Nephron progenitor cell (in vitro differentiated cells): Measurements from ENCODE around the gene RBM17.

Experiments used
- DNase-seq: peaks from one replicate; pipeline ENCODE4 v3.0.0; 2021
- H3K27ac Mint-ChIP-seq: 2 replicates; pipeline ENCODE4 v1.8.0; 2021; ENCODE audit warnings: mild to moderate bottlenecking, moderate library complexity, mixed read lengths
- H3K27me3 Mint-ChIP-seq: 2 replicates; pipeline ENCODE4 v1.8.0; 2021; ENCODE audit warnings: mild to moderate bottlenecking, low read depth, mixed read lengths; ENCODE audit not compliant: poor library complexity
- H3K36me3 Mint-ChIP-seq: 2 replicates; pipeline ENCODE4 v1.8.0; 2021; ENCODE audit warnings: low read depth, mixed read lengths
- H3K4me1 Mint-ChIP-seq: 2 replicates; pipeline ENCODE4 v1.8.0; 2021; ENCODE audit warnings: mixed read lengths
- H3K4me3 Mint-ChIP-seq: 2 replicates; pipeline ENCODE4 v1.8.0; 2021; ENCODE audit warnings: mild to moderate bottlenecking, moderate library complexity, mixed read lengths
- H3K9me3 Mint-ChIP-seq: 2 replicates; pipeline ENCODE4 v1.8.0; 2021; ENCODE audit warnings: mild to moderate bottlenecking, moderate library complexity, mixed read lengths
- CTCF ChIP-seq: fragments of 200-600 bp; sonication (generic); IDR thresholded peaks from 2 replicates; pipeline ENCODE4 v1.5.0; 2021; ENCODE audit warnings: antibody characterized with exemption

RBM17 gene

DNA sequence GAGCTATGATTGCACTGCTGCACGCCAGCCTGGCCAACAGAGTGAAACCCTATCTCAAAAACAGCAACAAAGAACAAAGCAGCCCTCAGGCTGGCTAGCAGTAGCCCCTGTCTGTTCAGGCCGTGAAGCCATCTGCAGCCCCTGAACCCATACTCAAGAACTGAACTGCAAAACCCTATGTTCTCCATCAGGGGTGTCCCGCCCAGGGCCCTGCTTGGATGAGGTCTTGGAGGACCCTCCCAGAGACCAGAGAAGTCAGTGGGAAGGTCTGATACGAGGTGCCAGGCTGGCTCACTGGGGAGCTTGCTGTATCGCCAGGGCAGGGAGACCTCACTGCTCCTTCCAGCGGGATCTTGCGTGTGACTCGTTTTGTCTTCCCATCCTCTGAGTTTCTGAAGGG is 39.3 kb downstream of the RBM17 start:
- no peak for DNase-seq

GRCh38 chr10:6128591-6129251 is 39.9 kb downstream of the RBM17 start:
- Mint-ChIP-seq H3K4me1 (peaks cover 53% of the 10 kb centered on the region), H3K4me3 (no peak overlapping the region), H3K36me3 (no peaks in the 10 kb centered on the region), H3K27me3 (peaks cover 20% of the 10 kb centered on the region), H3K27ac (no peak overlapping the region), H3K9me3 (no peaks in the 10 kb centered on the region)
- no peak for DNase-seq
- no peak for TF ChIP-seq CTCF

More for the DNA sequence above, 39.3 kb downstream of the RBM17 start:
- Mint-ChIP-seq H3K4me1 (peaks cover 48% of the 10 kb centered on the region), H3K36me3 (no peaks in the 10 kb centered on the region), H3K4me3 (no peak overlapping the region), H3K27me3 (peaks cover 16% of the 10 kb centered on the region), H3K27ac (no peak overlapping the region), H3K9me3 (no peaks in the 10 kb centered on the region)
- no peak for TF ChIP-seq CTCF

GRCh38 chr10:6130848-6131470 is 42.1 kb downstream of the RBM17 start:
- Mint-ChIP-seq H3K4me3 (no peak overlapping the region), H3K27ac (no peak overlapping the region), H3K36me3 (no peaks in the 10 kb centered on the region), H3K27me3 (peaks cover 23% of the 10 kb centered on the region), H3K4me1 (peaks cover 62% of the 10 kb centered on the region), H3K9me3 (no peaks in the 10 kb centered on the region)
- TF ChIP-seq CTCF, result no peak
- no peak for DNase-seq

DNA sequence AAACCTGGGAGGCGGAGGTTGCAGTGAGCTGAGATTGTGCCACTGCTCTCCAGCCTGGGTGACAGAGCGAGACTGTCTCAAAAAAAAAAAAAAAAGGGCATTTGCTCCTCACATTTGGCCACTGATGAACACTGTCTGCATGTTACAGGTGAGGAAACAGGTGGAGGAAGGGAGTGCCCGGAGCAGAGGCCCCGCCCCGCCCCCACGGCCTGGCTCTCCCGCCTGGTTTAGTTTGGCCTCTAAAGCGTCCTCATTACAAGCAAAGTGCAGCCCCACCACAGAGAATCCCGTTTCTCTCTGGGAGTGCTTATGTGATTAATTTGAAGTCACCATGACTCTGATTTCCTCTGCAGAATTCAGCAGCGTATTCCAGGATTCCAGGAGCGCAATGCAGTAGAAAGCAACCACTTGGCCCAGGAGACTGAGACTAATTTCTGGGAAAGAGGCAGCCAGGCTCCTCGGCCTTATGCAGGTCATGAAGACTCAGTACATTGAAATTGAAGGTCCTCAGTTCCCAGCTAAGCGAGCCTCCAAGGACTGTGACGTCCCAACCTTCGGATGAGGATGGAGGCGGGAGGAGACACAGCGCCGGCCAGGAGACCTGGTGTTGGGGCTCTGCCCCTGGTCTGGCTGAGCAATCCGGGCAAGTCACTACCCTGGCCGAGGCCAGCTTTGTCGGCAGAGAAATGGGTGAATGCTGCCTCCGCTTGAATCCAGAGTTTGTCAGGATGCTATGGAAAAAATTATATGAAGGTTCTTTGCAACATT is 44.7 kb downstream of the RBM17 start:
- Mint-ChIP-seq H3K27ac (no peak overlapping the region), H3K4me3 (no peak overlapping the region), H3K9me3 (no peaks in the 10 kb centered on the region), H3K36me3 (no peaks in the 10 kb centered on the region), H3K27me3 (peaks cover 36% of the 10 kb centered on the region), H3K4me1 (peaks cover 53% of the 10 kb centered on the region)
- no peak for DNase-seq
- no peak for TF ChIP-seq CTCF

DNA sequence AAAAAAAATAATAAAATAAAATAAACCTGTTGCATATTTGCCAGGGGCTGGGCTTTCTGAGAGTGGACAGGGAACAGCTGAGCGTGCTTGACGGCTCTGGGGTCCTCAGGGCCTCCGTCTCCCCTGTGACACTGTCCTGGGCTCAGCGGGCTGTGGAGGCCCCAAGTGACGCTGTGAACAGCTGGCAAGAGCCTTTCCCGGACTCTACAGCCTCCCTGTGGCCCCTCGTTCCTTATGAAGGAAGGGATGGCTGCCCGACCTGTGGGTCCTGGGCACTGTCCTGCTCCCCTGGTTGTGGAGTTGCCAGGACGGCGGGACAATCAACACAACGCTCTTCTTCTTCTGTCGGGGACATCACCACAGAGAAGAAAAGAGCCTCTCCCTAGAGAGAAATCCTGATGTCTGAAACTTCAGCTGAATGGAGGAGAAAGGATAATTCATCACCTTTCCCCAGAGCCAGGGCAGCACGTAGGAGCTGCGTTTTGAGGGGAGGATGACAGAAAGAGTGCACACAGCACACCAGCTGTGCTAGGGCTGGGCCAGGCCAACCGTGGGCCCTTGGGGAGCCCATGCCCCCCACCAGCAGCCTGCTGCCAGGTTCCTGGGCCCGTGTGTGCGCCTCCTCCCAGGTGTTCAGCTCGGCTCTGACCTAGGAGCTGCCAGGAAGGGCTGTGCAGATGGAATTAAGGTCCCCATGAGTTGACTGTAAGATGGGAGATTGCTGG is 45.4 kb downstream of the RBM17 start:
- no peak for TF ChIP-seq CTCF
- H3K4me3 Mint-ChIP-seq, result no peak overlapping the region
- peaks cover 38% of the 10 kb centered on the region for H3K27me3 Mint-ChIP-seq
- DNase-seq, result no peak
- peaks cover 45% of the 10 kb centered on the region for H3K4me1 Mint-ChIP-seq
- no peak overlapping the region for H3K27ac Mint-ChIP-seq
- H3K9me3 Mint-ChIP-seq, result no peaks in the 10 kb centered on the region
- H3K36me3 Mint-ChIP-seq, result no peaks in the 10 kb centered on the region
